HAP-1 (cell line): ENCODE data around the gene ADGRL3.
A peak's percentile ranks its signal among the peaks of the same experiment; 100 is the strongest.

Experiments
- DNase-seq, 2 experiments: peaks; one replicate each; pipeline ENCODE4 v3.0.0-alpha.2; 2016 to 2020; ENCODE audit warnings: low spot score in 2 of 2
- H3K27me3 ChIP-seq: fragments of 250-450 bp; sonication (Bioruptor Pico); 2 replicates; pipeline ENCODE4 v1.5.1; 2020; ENCODE audit warnings: low read depth, mild to moderate bottlenecking, moderate library complexity
- H3K36me3 ChIP-seq: fragments of 250-450 bp; sonication (Bioruptor Pico); replicated peaks from 2 replicates; pipeline ENCODE4 v1.5.1; 2020; ENCODE audit warnings: mild to moderate bottlenecking
- H3K4me1 ChIP-seq: fragments of 250-450 bp; sonication (Bioruptor Pico); 2 replicates; pipeline ENCODE4 v1.5.1; 2020; ENCODE audit warnings: mild to moderate bottlenecking
- H3K4me3 ChIP-seq: fragments of 250-450 bp; sonication (Bioruptor Pico); 2 replicates; pipeline ENCODE4 v1.5.1; 2020; ENCODE audit warnings: mild to moderate bottlenecking, moderate library complexity
- H3K9me3 ChIP-seq: fragments of 250-450 bp; sonication (Bioruptor Pico); 2 replicates; pipeline ENCODE4 v1.5.1; 2020; ENCODE audit warnings: mild to moderate bottlenecking, moderate library complexity
- in situ Hi-C: fragments of 300-500 bp; cut with MboI; formaldehyde crosslinking; loops from 3 replicates; pipeline ENCODE4 v1.14.3; 2020; ENCODE audit warnings: low sequenced_read_pairs, inconsistent platforms, mixed read lengths

Gene ADGRL3

DNA sequence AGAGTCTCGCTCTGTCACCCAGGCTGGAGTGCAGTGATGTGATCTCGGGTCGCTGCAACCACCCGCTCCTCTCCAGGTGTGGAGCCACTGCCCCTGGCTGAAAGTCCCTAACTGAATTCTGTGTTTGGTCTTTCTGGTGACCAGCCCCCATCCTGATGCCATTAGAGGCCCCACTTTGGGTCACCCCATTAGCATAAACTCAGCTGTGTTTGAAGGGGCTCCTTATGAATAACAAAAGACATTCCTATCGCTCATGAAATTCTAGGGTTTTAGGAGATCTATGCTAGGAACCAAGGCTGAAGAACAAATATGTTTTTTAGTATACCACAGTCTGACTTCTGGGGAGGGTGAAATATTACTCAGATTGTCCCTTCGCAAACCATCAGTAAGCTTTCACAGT is 652.9 kb downstream of the ADGRL3 start:
- Histone ChIP-seq H3K4me3 (no peak overlapping the region), H3K4me1 (peaks cover 15% of the 10 kb centered on the region)

DNA sequence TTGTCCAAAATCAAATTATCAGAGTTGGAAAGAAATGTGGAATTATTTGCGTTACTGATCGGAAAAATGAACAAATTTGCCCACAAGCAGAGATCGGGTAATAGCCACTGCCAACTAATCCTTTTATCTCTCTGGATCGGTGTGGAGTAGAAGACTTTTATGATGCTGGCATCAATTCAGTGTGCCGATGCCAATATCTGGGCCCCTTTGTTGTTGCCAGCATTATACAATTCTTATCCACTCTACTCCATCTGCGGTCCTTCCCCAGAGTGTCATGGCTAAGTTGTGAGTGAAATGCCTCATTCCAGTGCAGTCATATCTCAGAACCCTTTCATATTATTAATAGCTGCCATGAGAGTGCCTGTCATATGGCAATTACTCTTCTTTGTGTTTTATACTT is 660.2 kb downstream of the ADGRL3 start:
- no peaks in the 10 kb centered on the region for H3K27me3 ChIP-seq
- H3K36me3 ChIP-seq = no peaks in the 10 kb centered on the region
- DNase-seq = no peak

More for the DNA sequence above, 652.9 kb downstream of the ADGRL3 start:
- H3K36me3 ChIP-seq = no peaks in the 10 kb centered on the region
- no peaks in the 10 kb centered on the region for H3K9me3 ChIP-seq
- in situ Hi-C loops = no loop called here
- no peak for DNase-seq
- no peaks in the 10 kb centered on the region for H3K27me3 ChIP-seq

DNA sequence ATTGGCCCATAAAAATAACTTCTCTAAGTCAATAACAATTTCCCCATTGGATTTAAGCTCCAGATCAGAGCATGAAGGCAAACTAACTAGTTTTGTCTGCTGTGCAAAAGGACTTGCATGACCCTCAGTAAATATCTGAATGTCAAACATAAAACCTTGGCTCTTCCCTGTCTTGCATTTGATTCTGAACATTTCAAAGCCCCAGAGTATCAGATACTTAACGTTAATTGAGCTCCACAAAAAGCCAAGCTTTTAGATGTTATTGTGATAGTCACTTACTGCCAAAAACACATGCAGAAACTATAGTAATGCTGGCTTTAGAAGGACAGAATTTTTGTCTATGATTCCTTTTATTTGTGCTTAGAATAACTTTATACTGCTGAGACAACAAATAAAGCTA is 664.2 kb downstream of the ADGRL3 start:
- Histone ChIP-seq H3K9me3 (no peaks in the 10 kb centered on the region), H3K27me3 (no peaks in the 10 kb centered on the region), H3K4me3 (no peak overlapping the region), H3K4me1 (peaks cover 29% of the 10 kb centered on the region), H3K36me3 (no peaks in the 10 kb centered on the region)
- DNase-seq = no peak
- in situ Hi-C loops = no loop called here

More for the DNA sequence above, 660.2 kb downstream of the ADGRL3 start:
- in situ Hi-C loops = no loop called here
- H3K4me1 ChIP-seq = peaks cover 4% of the 10 kb centered on the region
- H3K9me3 ChIP-seq = no peaks in the 10 kb centered on the region
- H3K4me3 ChIP-seq = no peak overlapping the region

DNA sequence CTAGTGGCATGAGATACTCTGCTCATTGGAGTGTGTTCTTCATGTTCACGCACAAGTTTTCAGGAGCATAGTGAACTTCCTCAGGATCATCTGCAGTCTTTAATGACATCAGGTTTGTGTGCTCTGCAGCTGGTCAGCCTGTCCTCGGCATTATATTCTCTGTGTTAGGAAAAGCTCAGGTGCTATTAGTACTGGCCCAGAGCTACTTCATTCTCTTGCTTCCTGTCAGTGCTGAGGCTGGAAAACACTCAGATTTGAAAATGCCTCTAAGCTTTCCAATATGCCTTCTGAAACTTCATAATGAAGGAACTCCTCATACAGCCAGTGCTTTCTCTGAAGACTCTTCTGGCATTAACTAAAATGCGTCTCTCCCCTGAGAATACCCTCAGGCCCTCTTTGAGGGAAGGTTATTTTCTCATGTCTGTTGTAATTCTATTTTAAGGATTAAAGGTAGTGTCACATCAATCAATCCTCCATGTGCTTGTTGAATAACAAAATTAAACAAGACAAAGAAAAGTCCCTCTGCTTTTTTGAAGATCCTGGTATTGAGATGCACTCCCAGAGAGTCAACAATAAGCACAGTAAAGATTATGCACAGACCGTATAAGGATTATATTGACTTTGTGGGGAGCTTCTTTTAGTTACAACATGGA is 666.4 kb downstream of the ADGRL3 start:
- peak; percentile 73 to 99 for DNase-seq
- Histone ChIP-seq H3K36me3 (no peaks in the 10 kb centered on the region), H3K27me3 (no peaks in the 10 kb centered on the region), H3K4me1 (peaks cover 29% of the 10 kb centered on the region), H3K4me3 (no peak overlapping the region), H3K9me3 (no peaks in the 10 kb centered on the region)
- in situ Hi-C loops = no loop called here

DNA sequence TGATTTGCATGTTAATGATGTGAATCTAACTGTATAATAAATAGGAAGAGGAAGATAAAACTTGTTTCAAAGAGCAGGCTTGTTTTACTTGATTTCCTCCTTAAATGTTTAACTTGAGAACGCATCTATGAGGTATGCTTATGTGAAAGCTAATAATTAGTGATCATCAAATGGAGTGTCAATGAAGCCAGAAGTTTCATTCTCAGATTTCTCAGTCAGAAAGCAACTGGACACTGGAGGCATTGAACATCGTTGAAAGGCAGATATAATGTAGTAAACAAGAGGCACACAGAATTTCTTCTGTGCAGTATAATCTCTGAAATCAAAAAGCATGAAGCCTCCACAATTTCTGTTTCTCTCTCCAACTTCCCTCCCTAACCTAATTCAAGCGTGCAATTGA is 672.9 kb downstream of the ADGRL3 start:
- H3K4me3 ChIP-seq = no peak overlapping the region
- in situ Hi-C loops = no loop called here
- peaks cover 8% of the 10 kb centered on the region for H3K4me1 ChIP-seq
- no peaks in the 10 kb centered on the region for H3K27me3 ChIP-seq
- no peak for DNase-seq
- no peaks in the 10 kb centered on the region for H3K36me3 ChIP-seq
- H3K9me3 ChIP-seq = no peaks in the 10 kb centered on the region

DNA sequence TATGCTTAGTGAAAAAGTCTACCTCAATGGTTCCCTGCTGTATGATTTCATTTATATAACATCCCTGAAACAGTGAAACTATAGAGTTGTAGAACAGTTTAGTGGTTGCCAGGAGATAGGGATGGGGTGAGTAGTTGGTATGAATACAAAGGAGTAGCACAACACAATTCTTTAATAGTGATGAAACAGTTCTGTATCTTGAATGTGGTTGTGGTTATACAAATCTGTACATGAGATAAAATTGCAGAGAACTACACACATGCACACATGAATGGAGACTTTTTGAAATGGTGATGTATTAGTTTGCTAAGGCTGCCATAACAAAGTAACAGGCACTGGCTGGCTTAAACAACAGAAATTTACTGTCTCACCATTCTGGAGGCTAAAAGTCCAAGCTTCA is 677.1 kb downstream of the ADGRL3 start:
- DNase-seq = no peak
- no peak overlapping the region for H3K4me3 ChIP-seq
- no peaks in the 10 kb centered on the region for H3K36me3 ChIP-seq
- H3K4me1 ChIP-seq = peaks cover 4% of the 10 kb centered on the region
- in situ Hi-C loops = no loop called here
- H3K27me3 ChIP-seq = no peaks in the 10 kb centered on the region
- H3K9me3 ChIP-seq = no peaks in the 10 kb centered on the region

DNA sequence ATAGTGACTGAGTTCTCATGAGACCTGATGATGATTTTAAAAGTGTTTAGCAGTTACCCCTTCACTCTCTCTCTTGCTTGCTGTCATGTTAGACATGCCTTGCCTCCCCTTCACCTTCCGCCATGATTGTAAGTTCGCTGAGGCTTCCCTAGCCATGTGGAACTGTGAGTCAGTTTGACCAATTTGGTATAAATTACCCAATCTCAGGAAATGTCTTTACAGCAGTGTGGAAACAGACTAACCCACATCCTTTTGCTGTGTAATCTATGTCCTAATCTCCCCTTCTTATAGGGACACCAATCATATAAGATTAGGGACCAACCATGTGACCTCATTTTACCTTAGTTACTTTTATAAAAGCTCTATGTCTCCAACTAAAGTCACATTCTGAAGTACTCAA is 677.8 kb downstream of the ADGRL3 start:
- in situ Hi-C loops = no loop called here

DNA sequence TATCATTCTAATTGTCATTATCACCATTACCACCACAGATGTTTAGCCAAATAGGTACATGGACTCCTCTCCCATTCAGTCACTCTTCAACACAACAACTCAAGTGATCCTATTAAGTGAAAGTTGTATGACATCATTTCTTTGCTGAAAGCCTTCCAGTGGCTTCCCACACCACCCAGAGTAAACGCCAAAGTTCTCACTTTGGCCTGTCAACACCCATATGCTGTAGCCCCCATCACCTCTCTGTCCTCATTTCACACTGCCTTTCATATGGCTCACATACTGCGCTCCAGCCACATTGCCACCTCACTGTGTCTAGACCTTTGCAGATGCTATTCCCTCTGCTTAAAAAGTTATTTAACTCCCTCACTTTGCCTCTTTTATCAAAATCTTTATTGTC is 682.3 kb downstream of the ADGRL3 start:
- Histone ChIP-seq H3K36me3 (no peaks in the 10 kb centered on the region), H3K4me3 (no peak overlapping the region), H3K9me3 (no peaks in the 10 kb centered on the region), H3K4me1 (no peaks in the 10 kb centered on the region), H3K27me3 (no peaks in the 10 kb centered on the region)
- in situ Hi-C loops = no loop called here
- no peak for DNase-seq

More for the DNA sequence above, 677.8 kb downstream of the ADGRL3 start:
- H3K9me3 ChIP-seq = no peaks in the 10 kb centered on the region
- H3K27me3 ChIP-seq = no peaks in the 10 kb centered on the region
- H3K36me3 ChIP-seq = no peaks in the 10 kb centered on the region
- peaks cover under 1% of the 10 kb centered on the region for H3K4me1 ChIP-seq
- no peak overlapping the region for H3K4me3 ChIP-seq
- no peak for DNase-seq

DNA sequence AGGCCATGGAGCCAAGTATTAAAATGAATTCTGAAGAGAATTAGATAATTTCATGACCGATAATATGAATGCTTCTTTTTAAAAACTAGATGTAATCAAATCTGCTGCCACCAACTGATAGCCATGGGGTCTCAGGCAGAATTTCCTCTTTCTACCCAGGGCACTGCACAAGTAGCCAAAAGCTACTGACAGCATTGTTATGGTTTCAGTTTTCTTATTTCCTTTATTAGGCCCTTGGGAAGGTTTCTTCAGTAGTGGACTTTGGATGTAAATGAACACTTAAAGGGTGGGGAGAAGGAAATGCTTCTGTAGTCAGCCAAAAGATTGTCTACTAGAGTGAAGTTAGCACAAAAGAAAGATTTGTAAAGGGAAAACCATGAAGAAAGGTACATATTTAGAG is 686.0 kb downstream of the ADGRL3 start:
- no peaks in the 10 kb centered on the region for H3K36me3 ChIP-seq
- no peaks in the 10 kb centered on the region for H3K27me3 ChIP-seq
- H3K4me1 ChIP-seq = no peaks in the 10 kb centered on the region
- no peak overlapping the region for H3K4me3 ChIP-seq
- H3K9me3 ChIP-seq = no peaks in the 10 kb centered on the region
- in situ Hi-C loops = no loop called here
- no peak for DNase-seq

DNA sequence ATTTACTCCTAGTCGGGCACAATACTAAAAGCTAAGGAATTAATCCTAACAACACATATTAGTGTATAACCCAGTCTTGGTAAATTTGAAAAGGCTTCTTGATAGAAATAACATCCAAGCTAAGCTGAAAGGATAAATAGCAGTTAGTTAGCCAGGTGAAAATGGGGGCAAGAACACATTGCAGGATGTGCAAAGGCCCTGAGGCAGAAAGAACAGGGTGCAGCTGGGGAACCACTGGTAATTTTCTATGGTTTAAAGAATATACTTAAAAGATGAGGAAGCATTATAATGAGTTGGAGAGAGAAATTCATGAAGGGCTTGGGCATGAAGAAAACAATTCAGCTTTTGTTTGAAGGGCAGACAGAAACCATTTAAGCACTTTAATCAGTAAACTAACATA is 689.0 kb downstream of the ADGRL3 start:
- no peaks in the 10 kb centered on the region for H3K36me3 ChIP-seq
- no peak for DNase-seq
- H3K9me3 ChIP-seq = no peaks in the 10 kb centered on the region
- H3K4me1 ChIP-seq = no peaks in the 10 kb centered on the region
- in situ Hi-C loops = no loop called here
- H3K27me3 ChIP-seq = no peaks in the 10 kb centered on the region
- H3K4me3 ChIP-seq = no peak overlapping the region

DNA sequence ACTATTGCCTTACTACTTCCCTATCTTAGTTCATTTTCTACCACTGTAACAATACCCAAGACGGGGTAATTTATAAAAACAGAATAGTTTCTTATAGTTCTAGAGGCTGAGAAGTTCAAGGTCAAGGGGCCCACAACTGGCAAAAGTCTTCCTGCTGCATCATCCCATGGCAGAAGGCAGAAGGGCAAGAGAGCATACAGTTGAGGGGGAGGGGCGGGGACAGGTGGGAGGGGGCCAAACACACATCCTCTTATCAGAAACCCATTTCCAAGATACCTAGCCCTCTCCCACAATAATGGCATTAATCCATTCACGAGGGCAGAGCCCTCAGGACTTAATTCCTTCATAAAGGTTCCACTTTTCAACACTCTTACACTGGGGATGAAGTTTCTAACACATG is 690.2 kb downstream of the ADGRL3 start:
- in situ Hi-C loops = no loop called here
- H3K27me3 ChIP-seq = no peaks in the 10 kb centered on the region
- no peaks in the 10 kb centered on the region for H3K36me3 ChIP-seq
- H3K9me3 ChIP-seq = no peaks in the 10 kb centered on the region
- H3K4me1 ChIP-seq = no peaks in the 10 kb centered on the region
- H3K4me3 ChIP-seq = no peak overlapping the region
- DNase-seq = no peak

DNA sequence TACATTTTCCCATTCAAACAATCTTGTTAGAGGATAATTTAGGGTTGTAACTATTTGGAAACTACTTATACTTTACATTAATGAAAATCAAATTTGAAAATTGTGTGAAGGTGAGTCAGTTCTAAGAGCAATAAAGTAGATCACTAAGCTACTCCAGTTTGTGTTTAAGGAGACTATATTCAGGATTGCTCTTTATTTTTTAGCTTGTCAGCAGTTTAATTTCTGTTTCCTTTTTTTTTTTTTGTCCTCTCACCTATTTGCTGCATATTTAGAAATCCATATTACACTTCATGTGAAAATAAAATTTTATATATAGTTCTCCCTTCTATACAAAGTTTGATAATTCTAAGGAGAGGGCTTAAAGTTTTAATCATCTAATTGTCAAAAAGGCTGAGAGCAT is 691.8 kb downstream of the ADGRL3 start:
- no peaks in the 10 kb centered on the region for H3K36me3 ChIP-seq
- no peaks in the 10 kb centered on the region for H3K27me3 ChIP-seq
- in situ Hi-C loops = no loop called here
- H3K9me3 ChIP-seq = no peaks in the 10 kb centered on the region
- H3K4me3 ChIP-seq = no peak overlapping the region
- DNase-seq = no peak
- H3K4me1 ChIP-seq = peaks cover 10% of the 10 kb centered on the region

DNA sequence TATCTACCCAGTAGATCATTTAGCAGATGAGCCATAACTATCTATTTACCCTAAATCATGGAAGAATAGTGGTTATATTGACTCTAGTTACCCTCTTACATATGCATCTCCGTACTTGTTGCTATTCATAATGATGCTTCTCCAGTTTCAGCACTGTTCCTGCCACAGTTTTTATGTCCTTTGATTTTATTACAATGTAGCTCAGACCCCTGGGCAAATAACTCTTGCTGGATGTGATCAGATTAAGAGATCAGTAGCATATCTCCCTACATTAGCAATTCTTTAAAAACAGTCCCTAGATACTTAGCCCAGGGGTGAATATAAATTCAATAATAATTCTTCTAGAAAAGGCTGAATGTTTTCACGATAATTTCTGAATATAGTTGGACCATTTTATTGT is 696.5 kb downstream of the ADGRL3 start:
- Histone ChIP-seq H3K27me3 (no peaks in the 10 kb centered on the region), H3K9me3 (no peaks in the 10 kb centered on the region), H3K4me3 (no peak overlapping the region), H3K36me3 (no peaks in the 10 kb centered on the region), H3K4me1 (peaks cover 16% of the 10 kb centered on the region)
- in situ Hi-C loops = no loop called here
- peak; percentile 46 to 97 for DNase-seq

DNA sequence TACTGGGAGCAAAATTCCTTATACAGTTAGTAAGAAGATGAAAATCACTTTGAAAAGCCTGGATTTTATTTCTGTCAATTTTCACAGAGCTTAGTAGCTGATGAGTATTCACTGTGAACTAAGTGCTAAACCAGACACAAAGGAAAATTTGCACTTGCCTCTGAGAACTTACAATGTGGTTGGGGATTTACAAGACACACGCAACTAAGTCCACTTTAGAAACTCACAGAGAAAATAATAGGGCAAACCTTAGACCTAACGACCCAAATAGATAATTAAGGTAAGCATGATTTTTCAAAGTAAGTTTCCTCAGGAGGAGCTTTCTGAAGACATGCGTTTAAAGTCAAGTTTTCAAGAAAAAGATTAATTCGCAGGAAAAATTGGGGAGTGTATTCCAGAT is 708.9 kb downstream of the ADGRL3 start:
- in situ Hi-C loops = no loop called here
- Histone ChIP-seq H3K9me3 (no peaks in the 10 kb centered on the region), H3K36me3 (no peaks in the 10 kb centered on the region), H3K27me3 (no peaks in the 10 kb centered on the region), H3K4me3 (no peak overlapping the region), H3K4me1 (peaks cover 32% of the 10 kb centered on the region)
- DNase-seq = peak in 1 of 2 experiments; percentile 79

DNA sequence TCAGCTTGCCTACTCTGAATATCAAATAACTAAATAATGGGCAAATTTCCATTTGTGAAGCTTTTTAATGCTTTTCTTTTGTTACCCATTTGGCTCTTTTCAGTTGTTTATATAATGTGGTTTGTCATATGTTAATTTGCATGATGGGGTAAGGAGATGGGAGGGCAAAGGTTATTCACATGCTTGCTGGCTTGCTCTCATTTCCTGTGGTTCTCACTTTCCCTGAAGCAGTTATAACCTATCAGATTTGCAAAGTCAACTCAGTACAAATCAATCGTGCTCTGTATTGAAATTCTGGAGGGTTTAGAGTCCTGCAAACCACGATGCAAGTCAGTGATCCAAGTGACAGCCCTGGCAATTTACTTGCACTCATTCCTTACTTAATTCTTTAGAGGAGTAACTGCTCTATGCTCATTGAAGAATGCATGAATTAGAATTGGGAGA is 711.2 kb downstream of the ADGRL3 start:
- Histone ChIP-seq H3K9me3 (no peaks in the 10 kb centered on the region), H3K27me3 (no peaks in the 10 kb centered on the region), H3K4me3 (no peak overlapping the region), H3K4me1 (peaks cover 50% of the 10 kb centered on the region), H3K36me3 (no peaks in the 10 kb centered on the region)
- in situ Hi-C loops = no loop called here
- peak; percentile 46 to 97 for DNase-seq
